Esophagus muscularis mucosa (tissue), 4 donors: Measurements from ENCODE around the gene PKP4. TPM values are rescaled to one million over a fixed set of nuclear protein-coding genes. Genes with fewer than 3 reads are reported as not detected.

Experiments
- DNase-seq: peaks from one replicate; pipeline ENCODE4 v3.0.0-alpha.2; 2017; ENCODE audit errors: extremely low spot score
- H3K27ac ChIP-seq, 4 donors: fragments of 200-600 bp; sonication (generic); replicated peaks in 1 of 4; 1 replicate in 3 of 4; 2 replicates in 1 of 4; pipeline ENCODE4 v1.5.1; 2016 to 2019; ENCODE audit warnings: mild to moderate bottlenecking in 1 of 4
- H3K27me3 ChIP-seq, 4 donors: fragments of 200-600 bp; sonication (generic); one replicate each; pipeline versions ENCODE4 v1.5.1 to v1.6.0; 2016 to 2019
- H3K36me3 ChIP-seq, 4 donors: fragments of 200-600 bp; sonication (generic); one replicate each; pipeline ENCODE4 v1.5.1; 2016 to 2019
- H3K4me1 ChIP-seq, 4 donors: fragments of 200-600 bp; sonication (generic); one replicate each; pipeline ENCODE4 v1.5.1; 2016 to 2019
- H3K4me3 ChIP-seq, 4 donors: fragments of 200-600 bp; sonication (generic); 1 replicate in 2 of 4; 2 replicates in 2 of 4; pipeline ENCODE4 v1.5.1; 2016 to 2019; ENCODE audit warnings: mild to moderate bottlenecking in 4 of 4, moderate library complexity in 1 of 4
- H3K9me3 ChIP-seq, 4 donors: fragments of 200-600 bp; sonication (generic); 1 replicate in 3 of 4; 2 replicates in 1 of 4; pipeline ENCODE4 v1.5.1; 2016 to 2019
- CTCF ChIP-seq, 3 experiments: fragments of 200-600 bp in 2 of 3; fragments of 450-650 bp in 1 of 3; sonication (generic) in 2 of 3; IDR thresholded peaks; one replicate each; pipeline ENCODE4 v1.5.1; 2017 to 2019; ENCODE audit warnings: antibody characterized with exemption in 3 of 3, mild to moderate bottlenecking in 2 of 3, moderate library complexity in 1 of 3
- EP300 ChIP-seq: sonication (generic); formaldehyde crosslinking; IDR thresholded peaks from one replicate; pipeline ENCODE4 v1.6.1; 2017; ENCODE audit warnings: antibody characterized with exemption
- POLR2A ChIP-seq: fragments of 450-650 bp; IDR thresholded peaks from one replicate; pipeline ENCODE4 v1.6.1; 2017; ENCODE audit warnings: antibody characterized with exemption, moderate library complexity, mild to moderate bottlenecking, low read depth
- POLR2AphosphoS5 ChIP-seq, 2 donors: sonication (generic); formaldehyde crosslinking; IDR thresholded peaks; one replicate each; pipeline ENCODE4 v1.6.1; 2017; ENCODE audit warnings: antibody characterized with exemption in 2 of 2
- WGBS: methylation state at CpG from one replicate; pipeline ENCODE4 v1.1.5; 2018; 5-methylcytosine and 5-hydroxymethylcytosine counted together
- intact Hi-C: fragments of 100-400 bp; cut with DNase I; formaldehyde crosslinking; loops from one replicate; pipeline ENCODE4 v1.15.1; 2023
- total RNA-seq, 4 donors: library from RNA; depleted of rRNA; stranded (reverse); fragments of >200 nt; gene quantifications; one replicate each; pipeline versions ENCODE4 v1.1.0 to v1.2.1, GENCODE V29; 2016

The PKP4 gene
- total RNA-seq, 4 donors from 2014 or later: 79.7 to 131 (median 93.0) TPM

- no peaks in the 10 kb centered on the region for H3K27me3 ChIP-seq
- no peak overlapping the region for H3K27ac ChIP-seq
- whole genome bisulfite sequencing: 44% methylated on average over 1 of the region's 1 CpG
- H3K4me3 ChIP-seq: no peak overlapping the region
- intact Hi-C loops: no loop called here
- H3K4me1 ChIP-seq: peaks cover 0 to 8% (median 5%) of the 10 kb centered on the region in 4 donors
- H3K9me3 ChIP-seq: no peaks in the 10 kb centered on the region
- no peaks in the 10 kb centered on the region for H3K36me3 ChIP-seq
- TF ChIP-seq EP300 (no peak), POLR2AphosphoS5 (IDR thresholded peaks at IDR 0.05) (no peak), CTCF (IDR thresholded peaks at IDR 0.05) (no peak), POLR2A (no peak)
- no peak for DNase-seq
Observed at GRCh38 chr2:158573739-158574138, 117.0 kb downstream of the PKP4 start.

DNA sequence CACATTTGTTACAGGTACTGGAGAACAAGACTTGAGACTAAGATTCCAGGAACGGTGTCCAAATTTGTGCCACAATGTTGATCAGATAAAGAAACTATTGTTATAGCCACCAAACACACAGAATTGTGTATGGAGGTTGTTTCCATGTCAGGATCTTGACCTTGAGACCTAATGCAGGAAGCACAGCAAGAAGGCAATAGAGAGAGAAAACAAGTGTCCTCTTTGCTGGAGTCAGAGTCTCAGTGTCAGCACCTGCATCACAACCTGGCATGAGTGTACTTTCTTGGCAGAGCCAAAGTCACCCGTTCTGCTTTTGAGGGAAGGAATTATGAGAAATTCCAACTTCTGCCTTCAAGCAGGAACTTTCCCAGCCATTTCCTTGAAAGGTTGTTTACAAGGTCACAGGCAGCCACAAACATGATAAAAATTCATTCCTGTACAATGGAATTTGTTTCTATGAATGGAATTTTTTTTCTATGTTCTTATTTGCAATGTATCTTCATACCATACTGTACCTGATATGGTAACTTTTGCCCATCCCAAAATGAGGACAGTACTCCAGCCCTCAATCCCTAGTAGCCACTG lies 118.4 kb downstream of the PKP4 start:
- H3K4me3 ChIP-seq: no peak overlapping the region
- DNase-seq: no peak
- TF ChIP-seq CTCF (IDR thresholded peaks at IDR 0.05): no peak
- no peak for TF ChIP-seq POLR2AphosphoS5 (IDR thresholded peaks at IDR 0.05)
- no peak for TF ChIP-seq POLR2A
- no peak for TF ChIP-seq EP300
- intact Hi-C loops: no loop called here
- H3K27ac ChIP-seq: no peak overlapping the region
- H3K4me1 ChIP-seq: peaks cover 0 to 8% (median 5%) of the 10 kb centered on the region in 4 donors
- no peaks in the 10 kb centered on the region for H3K9me3 ChIP-seq
- no peaks in the 10 kb centered on the region for H3K27me3 ChIP-seq
- 75% methylated on average over 2 of the region's 2 CpGs for WGBS
- H3K36me3 ChIP-seq: no peaks in the 10 kb centered on the region

- TF ChIP-seq POLR2AphosphoS5 (IDR thresholded peaks at IDR 0.05) (no peak), POLR2A (no peak), EP300 (no peak), CTCF (IDR thresholded peaks at IDR 0.05) (no peak)
- no peaks in the 10 kb centered on the region for H3K36me3 ChIP-seq
- WGBS: 87% methylated on average over 5 of the region's 5 CpGs
Observed at GRCh38 chr2:158577141-158577540, 120.4 kb downstream of the PKP4 start.

GRCh38 chr2:158578703-158579330 lies 122.1 kb downstream of the PKP4 start:
- H3K36me3 ChIP-seq: peaks cover 0 to 1% (median 0%) of the 10 kb centered on the region in 4 donors
- H3K4me3 ChIP-seq: no peak overlapping the region
- DNase-seq: no peak
- WGBS: 100% methylated on average over 1 of the region's 1 CpG
- intact Hi-C loops: no loop called here
- peaks cover 0 to 8% (median 5%) of the 10 kb centered on the region in 4 donors for H3K4me1 ChIP-seq
- TF ChIP-seq EP300 (no peak), POLR2A (no peak), CTCF (IDR thresholded peaks at IDR 0.05) (no peak), POLR2AphosphoS5 (IDR thresholded peaks at IDR 0.05) (no peak)
- H3K27me3 ChIP-seq: no peaks in the 10 kb centered on the region
- no peak overlapping the region for H3K27ac ChIP-seq
- no peaks in the 10 kb centered on the region for H3K9me3 ChIP-seq

More at GRCh38 chr2:158577141-158577540, 120.4 kb downstream of the PKP4 start:
- H3K4me1 ChIP-seq: peaks cover 0 to 8% (median 5%) of the 10 kb centered on the region in 4 donors
- H3K27me3 ChIP-seq: no peaks in the 10 kb centered on the region
- no peak overlapping the region for H3K27ac ChIP-seq
- intact Hi-C loops: no loop called here
- H3K4me3 ChIP-seq: no peak overlapping the region
- no peaks in the 10 kb centered on the region for H3K9me3 ChIP-seq
- no peak for DNase-seq
